Memory B cell (primary cell): Measurements from ENCODE around the gene CD48.

Experiments
- ATAC-seq: fragments of 150-1000 bp; cut with Tn5 transposase; 2 replicates; pipeline ENCODE4 v1.10.0; 2021; ENCODE audit warnings: low read depth, mild to moderate bottlenecking, moderate library complexity
- DNase-seq, 2 donors: peaks; one replicate each; pipeline ENCODE4 v3.0.0; 2022; ENCODE audit warnings: low spot score in 2 of 2
- H3K27ac Mint-ChIP-seq: one replicate; pipeline ENCODE4 v1.8.0; 2022; ENCODE audit warnings: mild to moderate bottlenecking, moderate library complexity, mixed read lengths
- H3K27me3 Mint-ChIP-seq: one replicate; pipeline ENCODE4 v1.8.0; 2022; ENCODE audit warnings: mixed read lengths
- H3K36me3 Mint-ChIP-seq: one replicate; pipeline ENCODE4 v1.8.0; 2022; ENCODE audit warnings: mild to moderate bottlenecking, mixed read lengths
- H3K4me1 Mint-ChIP-seq: one replicate; pipeline ENCODE4 v1.8.0; 2022; ENCODE audit warnings: mixed read lengths
- H3K4me3 Mint-ChIP-seq: one replicate; pipeline ENCODE4 v1.8.0; 2022; ENCODE audit warnings: mild to moderate bottlenecking, moderate library complexity, mixed read lengths
- H3K9me3 Mint-ChIP-seq: one replicate; pipeline ENCODE4 v1.8.0; 2022; ENCODE audit warnings: mixed read lengths

CD48 gene

GRCh38 chr1:160746836-160747500 is 35.3 kb upstream of the CD48 start:
- no peak overlapping the region for H3K27ac Mint-ChIP-seq
- no peaks in the 10 kb centered on the region for H3K9me3 Mint-ChIP-seq
- no peaks in the 10 kb centered on the region for H3K27me3 Mint-ChIP-seq
- no peak for DNase-seq
- H3K36me3 Mint-ChIP-seq, result peaks cover 7% of the 10 kb centered on the region
- no peak overlapping the region for H3K4me3 Mint-ChIP-seq
- H3K4me1 Mint-ChIP-seq, result peaks cover 28% of the 10 kb centered on the region
- no peak for ATAC-seq

- H3K27ac Mint-ChIP-seq, result no peak overlapping the region
- H3K36me3 Mint-ChIP-seq, result peaks cover 7% of the 10 kb centered on the region
- H3K4me1 Mint-ChIP-seq, result peaks cover 34% of the 10 kb centered on the region
- no peaks in the 10 kb centered on the region for H3K9me3 Mint-ChIP-seq
- H3K27me3 Mint-ChIP-seq, result no peaks in the 10 kb centered on the region
- ATAC-seq (no peak), DNase-seq (no peak)
- H3K4me3 Mint-ChIP-seq, result no peak overlapping the region
Observed at GRCh38 chr1:160745551-160745950, 33.9 kb upstream of the CD48 start.

GRCh38 chr1:160744852-160745520 is 33.4 kb upstream of the CD48 start:
- Mint-ChIP-seq H3K9me3 (no peaks in the 10 kb centered on the region), H3K4me3 (no peak overlapping the region), H3K36me3 (peaks cover 5% of the 10 kb centered on the region), H3K27me3 (no peaks in the 10 kb centered on the region), H3K4me1 (peaks cover 39% of the 10 kb centered on the region), H3K27ac (peak overlapping the region; percentile 53)
- DNase-seq (no peak), ATAC-seq (no peak)

GRCh38 chr1:160744199-160744851 is 32.7 kb upstream of the CD48 start:
- DNase-seq, result no peak
- no peaks in the 10 kb centered on the region for H3K9me3 Mint-ChIP-seq
- H3K4me1 Mint-ChIP-seq, result peaks cover 42% of the 10 kb centered on the region
- ATAC-seq, result peak; percentile 39
- H3K27ac Mint-ChIP-seq, result peak overlapping the region; percentile 53
- H3K36me3 Mint-ChIP-seq, result peaks cover 5% of the 10 kb centered on the region
- H3K4me3 Mint-ChIP-seq, result peak overlapping the region; percentile 17
- H3K27me3 Mint-ChIP-seq, result no peaks in the 10 kb centered on the region

- Mint-ChIP-seq H3K36me3 (peaks cover 5% of the 10 kb centered on the region), H3K4me3 (no peak overlapping the region), H3K27ac (peak overlapping the region; percentile 38), H3K27me3 (no peaks in the 10 kb centered on the region), H3K4me1 (peaks cover 43% of the 10 kb centered on the region), H3K9me3 (no peaks in the 10 kb centered on the region)
- DNase-seq, result no peak
- ATAC-seq, result no peak
Observed at GRCh38 chr1:160743266-160743665, 31.6 kb upstream of the CD48 start.

GRCh38 chr1:160742428-160743127 is 31.0 kb upstream of the CD48 start:
- H3K27me3 Mint-ChIP-seq, result no peaks in the 10 kb centered on the region

GRCh38 chr1:160741612-160742348 is 30.2 kb upstream of the CD48 start:
- Mint-ChIP-seq H3K4me3 (no peak overlapping the region), H3K27me3 (no peaks in the 10 kb centered on the region), H3K27ac (peak overlapping the region; percentile 38), H3K4me1 (peaks cover 45% of the 10 kb centered on the region), H3K9me3 (peaks cover 2% of the 10 kb centered on the region), H3K36me3 (peaks cover 8% of the 10 kb centered on the region)
- DNase-seq (no peak), ATAC-seq (no peak)

More at GRCh38 chr1:160742428-160743127, 31.0 kb upstream of the CD48 start:
- no peaks in the 10 kb centered on the region for H3K9me3 Mint-ChIP-seq
- no peak overlapping the region for H3K4me3 Mint-ChIP-seq
- H3K4me1 Mint-ChIP-seq, result peaks cover 45% of the 10 kb centered on the region
- no peak for DNase-seq
- peak overlapping the region; percentile 38 for H3K27ac Mint-ChIP-seq
- no peak for ATAC-seq
- peaks cover 5% of the 10 kb centered on the region for H3K36me3 Mint-ChIP-seq

- Mint-ChIP-seq H3K27ac (peak overlapping the region; percentile 12), H3K36me3 (peaks cover 8% of the 10 kb centered on the region), H3K9me3 (peaks cover 2% of the 10 kb centered on the region), H3K4me1 (peaks cover 45% of the 10 kb centered on the region), H3K27me3 (no peaks in the 10 kb centered on the region), H3K4me3 (no peak overlapping the region)
- DNase-seq (no peak), ATAC-seq (no peak)
Observed at GRCh38 chr1:160741092-160741501, 29.5 kb upstream of the CD48 start.

GRCh38 chr1:160740133-160740688 is 28.6 kb upstream of the CD48 start:
- no peak for ATAC-seq

GRCh38 chr1:160739098-160739511 is 27.5 kb upstream of the CD48 start, which contains the start of gene SLAMF7:
Gene SLAMF7 (plus strand): TSS chr1:160739247. CDS start chr1:160739302, 55 bp downstream.
- Mint-ChIP-seq H3K27me3 (no peaks in the 10 kb centered on the region), H3K4me1 (peaks cover 44% of the 10 kb centered on the region), H3K4me3 (peak within 1 kb of the TSS; percentile 82), H3K27ac (peak within 1 kb of the TSS; percentile 91), H3K9me3 (peaks cover 4% of the 10 kb centered on the region), H3K36me3 (peaks cover 8% of the 10 kb centered on the region)
- ATAC-seq (peak; percentile 93), DNase-seq (peak in 1 of 2 donors; percentile 40)

More at GRCh38 chr1:160740133-160740688, 28.6 kb upstream of the CD48 start:
- no peaks in the 10 kb centered on the region for H3K27me3 Mint-ChIP-seq
- H3K4me1 Mint-ChIP-seq, result peaks cover 45% of the 10 kb centered on the region
- peaks cover 8% of the 10 kb centered on the region for H3K36me3 Mint-ChIP-seq
- peaks cover 4% of the 10 kb centered on the region for H3K9me3 Mint-ChIP-seq
- DNase-seq, result no peak
- H3K27ac Mint-ChIP-seq, result peak overlapping the region; percentile 91
- peak overlapping the region; percentile 39 for H3K4me3 Mint-ChIP-seq

- no peak for DNase-seq
- Mint-ChIP-seq H3K27me3 (no peaks in the 10 kb centered on the region), H3K4me3 (no peak overlapping the region), H3K9me3 (peaks cover 4% of the 10 kb centered on the region), H3K36me3 (peaks cover 8% of the 10 kb centered on the region), H3K27ac (peak overlapping the region; percentile 91), H3K4me1 (peaks cover 46% of the 10 kb centered on the region)
- ATAC-seq, result no peak
Observed at GRCh38 chr1:160738271-160738670, 26.6 kb upstream of the CD48 start.

GRCh38 chr1:160734301-160734700 is 22.7 kb upstream of the CD48 start:
- Mint-ChIP-seq H3K4me3 (peak overlapping the region; percentile 49), H3K27me3 (no peaks in the 10 kb centered on the region), H3K27ac (peak overlapping the region; percentile 90), H3K4me1 (peaks cover 33% of the 10 kb centered on the region), H3K36me3 (peaks cover 9% of the 10 kb centered on the region), H3K9me3 (peaks cover 7% of the 10 kb centered on the region)
- ATAC-seq (no peak), DNase-seq (no peak)

- Mint-ChIP-seq H3K36me3 (peaks cover 9% of the 10 kb centered on the region), H3K27ac (peak overlapping the region; percentile 90), H3K27me3 (no peaks in the 10 kb centered on the region), H3K9me3 (peaks cover 7% of the 10 kb centered on the region), H3K4me1 (peaks cover 29% of the 10 kb centered on the region), H3K4me3 (peak overlapping the region; percentile 49)
- no peak for DNase-seq
- ATAC-seq, result peak; percentile 77
Observed at GRCh38 chr1:160733898-160734297, 22.3 kb upstream of the CD48 start.
